ENCODE results near the gene NEIL3. TPM values are rescaled to one million over a fixed set of nuclear protein-coding genes. Genes with fewer than 3 reads are reported as not detected.

The NEIL3 gene
- total and polyA plus RNA-seq, 9 of the 15 experiments (the other 6 are each of a cell fraction or from before 2014, with no cell fraction given), result 2.7 to 23.3 (median 12.9) TPM

DNA sequence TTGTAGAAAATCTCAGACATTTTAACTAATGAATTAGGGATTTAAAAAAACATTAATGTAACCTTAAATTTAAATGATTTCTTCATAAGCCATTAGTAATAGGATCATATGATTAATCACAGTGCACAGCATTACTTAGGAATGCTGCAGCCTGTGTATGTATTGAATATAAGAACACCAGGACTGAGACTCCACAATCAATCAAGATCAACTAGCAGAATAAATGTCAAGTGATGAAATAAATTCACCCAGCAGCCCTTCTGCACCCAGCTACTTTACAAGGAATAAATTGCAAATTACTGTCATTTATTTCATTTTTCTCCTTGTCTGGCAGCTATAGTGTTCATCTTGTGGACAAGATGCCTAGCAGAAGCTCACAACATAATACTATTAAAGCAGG is 46.5 kb downstream of the NEIL3 start:
- BruUV-seq (replicated peaks), result no TSS peak
- H3K36me3 ChIP-seq (ENCODE audit: control insufficient read depth, insufficient read depth, low read length), result peaks cover 59% of the 10 kb centered on the region; the same call in 1 of the 3 replicates
- H3K9ac ChIP-seq (ENCODE audit: insufficient read depth in 1 of 2, low read depth in 2 of 2, low read length in 2 of 2), result no peak overlapping the region
- no peak for DNase-seq (ENCODE audit: extremely low read depth in 1 of 4, low spot score in 3 of 4)
- no peak overlapping the region for H3K4me2 ChIP-seq (ENCODE audit: insufficient read depth, low read length)
- intact Hi-C loops (cut with micrococcal nuclease), result no loop called here
- no peak for FAIRE-seq
- H3K9me3 ChIP-seq (replicated peaks; ENCODE audit: control insufficient read depth, insufficient read depth, low read depth, low read length), result no peaks in the 10 kb centered on the region
- H3K27me3 ChIP-seq (ENCODE audit: control insufficient read depth in 2 of 2, insufficient read depth in 2 of 2, low read length in 2 of 2), result no peaks in the 10 kb centered on the region
- no peak for ATAC-seq
- no peaks in the 10 kb centered on the region for H3K4me1 ChIP-seq (replicated peaks in 1 of 2; ENCODE audit: control insufficient read depth in 2 of 2, insufficient read depth in 2 of 2, low read length in 2 of 2)
- H2AFZ ChIP-seq (ENCODE audit: low read depth, low read length), result no peak overlapping the region
- in situ Hi-C loops (cut with MboI), result no loop called here
- H3K79me2 ChIP-seq (ENCODE audit: control insufficient read depth, insufficient read depth, low read length), result no peaks in the 10 kb centered on the region
- ChIA-PET CTCF (ENCODE audit: low intra/inter-chr PET ratio) (no interaction called here), POLR2A (no interaction called here)
- H3K27ac ChIP-seq (ENCODE audit: extremely low read depth, low read depth, low read length), result no peak overlapping the region
- TF ChIP-seq ZBTB1 (CRISPR knock-in tag; IDR thresholded peaks at IDR 0.05; ENCODE audit: borderline replicate concordance, low read depth) (no peak), SMAD2 (IDR thresholded peaks at IDR 0.05; ENCODE audit: low read depth, low read length) (no peak), ARNT (IDR thresholded peaks at IDR 0.05) (no peak), IFI16 (CRISPR knock-in tag; IDR thresholded peaks at IDR 0.05) (no peak), NFIC (IDR thresholded peaks at IDR 0.05) (no peak), PHF8 (IDR thresholded peaks at IDR 0.05; ENCODE audit: borderline replicate concordance, low read length) (no peak), GTF2E2 (tag; IDR thresholded peaks at IDR 0.05) (no peak), ZNF584 (CRISPR knock-in tag; IDR thresholded peaks at IDR 0.05; ENCODE audit: low read depth) (no peak), TCF3 (CRISPR knock-in tag; IDR thresholded peaks at IDR 0.05) (no peak), SNRNP70 (optimal IDR thresholded peaks at IDR 0.05; ENCODE audit: low read depth, low read length) (no peak), FOXJ2 (tag; IDR thresholded peaks at IDR 0.05) (no peak), PHB2 (IDR thresholded peaks at IDR 0.05; ENCODE audit: low read depth) (no peak), BDP1 (IDR thresholded peaks at IDR 0.05; ENCODE audit: insufficient read depth, insufficient read length) (no peak), POLR3G (IDR thresholded peaks at IDR 0.05; ENCODE audit: extremely low read depth, insufficient read length, insufficient replicate concordance) (no peak)
- TF ChIP-seq, protein P1, sequence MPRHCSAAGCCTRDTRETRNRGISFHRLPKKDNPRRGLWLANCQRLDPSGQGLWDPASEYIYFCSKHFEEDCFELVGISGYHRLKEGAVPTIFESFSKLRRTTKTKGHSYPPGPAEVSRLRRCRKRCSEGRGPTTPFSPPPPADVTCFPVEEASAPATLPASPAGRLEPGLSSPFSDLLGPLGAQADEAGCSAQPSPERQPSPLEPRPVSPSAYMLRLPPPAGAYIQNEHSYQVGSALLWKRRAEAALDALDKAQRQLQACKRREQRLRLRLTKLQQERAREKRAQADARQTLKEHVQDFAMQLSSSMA (CRISPR knock-in tag; IDR thresholded peaks at IDR 0.05), result no peak
- TF ChIP-seq, protein P2, sequence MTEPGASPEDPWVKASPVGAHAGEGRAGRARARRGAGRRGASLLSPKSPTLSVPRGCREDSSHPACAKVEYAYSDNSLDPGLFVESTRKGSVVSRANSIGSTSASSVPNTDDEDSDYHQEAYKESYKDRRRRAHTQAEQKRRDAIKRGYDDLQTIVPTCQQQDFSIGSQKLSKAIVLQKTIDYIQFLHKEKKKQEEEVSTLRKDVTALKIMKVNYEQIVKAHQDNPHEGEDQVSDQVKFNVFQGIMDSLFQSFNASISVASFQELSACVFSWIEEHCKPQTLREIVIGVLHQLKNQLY (CRISPR knock-in tag; conservative IDR thresholded peaks at IDR 0.05), result no peak
- TF ChIP-seq, protein P3, sequence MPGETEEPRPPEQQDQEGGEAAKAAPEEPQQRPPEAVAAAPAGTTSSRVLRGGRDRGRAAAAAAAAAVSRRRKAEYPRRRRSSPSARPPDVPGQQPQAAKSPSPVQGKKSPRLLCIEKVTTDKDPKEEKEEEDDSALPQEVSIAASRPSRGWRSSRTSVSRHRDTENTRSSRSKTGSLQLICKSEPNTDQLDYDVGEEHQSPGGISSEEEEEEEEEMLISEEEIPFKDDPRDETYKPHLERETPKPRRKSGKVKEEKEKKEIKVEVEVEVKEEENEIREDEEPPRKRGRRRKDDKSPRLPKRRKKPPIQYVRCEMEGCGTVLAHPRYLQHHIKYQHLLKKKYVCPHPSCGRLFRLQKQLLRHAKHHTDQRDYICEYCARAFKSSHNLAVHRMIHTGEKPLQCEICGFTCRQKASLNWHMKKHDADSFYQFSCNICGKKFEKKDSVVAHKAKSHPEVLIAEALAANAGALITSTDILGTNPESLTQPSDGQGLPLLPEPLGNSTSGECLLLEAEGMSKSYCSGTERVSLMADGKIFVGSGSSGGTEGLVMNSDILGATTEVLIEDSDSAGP (CRISPR knock-in tag; IDR thresholded peaks at IDR 0.05), result no peak
- H3K9me1 ChIP-seq (ENCODE audit: control insufficient read depth, insufficient read depth, low read length), result no peaks in the 10 kb centered on the region
- no peaks in the 10 kb centered on the region for H4K20me1 ChIP-seq (replicated peaks; ENCODE audit: control insufficient read depth, insufficient read depth, low read length)
- H3K4me3 ChIP-seq, result no peak overlapping the region
